T-helper 2 cell treated with Interferon-gamma antibody and Interleukin-4, amounts not matched to agents 5 μg/mL and 100 μg/mL, for 36 hours (primary cell): Measurements from ENCODE around the gene NBEA.

Experiments
- DNase-seq: peaks from one replicate; pipeline ENCODE4 v3.0.0; 2021; ENCODE audit warnings: low spot score
- H3K27ac Mint-ChIP-seq: one replicate; pipeline ENCODE4 v1.8.0; 2021; ENCODE audit warnings: mild to moderate bottlenecking, mixed read lengths
- H3K27me3 Mint-ChIP-seq: one replicate; pipeline ENCODE4 v1.8.0; 2021; ENCODE audit warnings: low read depth, mixed read lengths
- H3K36me3 Mint-ChIP-seq: one replicate; pipeline ENCODE4 v1.8.0; 2021; ENCODE audit warnings: low read depth, mixed read lengths
- H3K4me1 Mint-ChIP-seq: one replicate; pipeline ENCODE4 v1.8.0; 2021; ENCODE audit warnings: low read depth, mixed read lengths
- H3K4me3 Mint-ChIP-seq: one replicate; pipeline ENCODE4 v1.8.0; 2022; ENCODE audit warnings: mild to moderate bottlenecking, moderate library complexity, mixed read lengths
- H3K9me3 Mint-ChIP-seq: one replicate; pipeline ENCODE4 v1.8.0; 2021; ENCODE audit warnings: mixed read lengths

NBEA gene

DNA sequence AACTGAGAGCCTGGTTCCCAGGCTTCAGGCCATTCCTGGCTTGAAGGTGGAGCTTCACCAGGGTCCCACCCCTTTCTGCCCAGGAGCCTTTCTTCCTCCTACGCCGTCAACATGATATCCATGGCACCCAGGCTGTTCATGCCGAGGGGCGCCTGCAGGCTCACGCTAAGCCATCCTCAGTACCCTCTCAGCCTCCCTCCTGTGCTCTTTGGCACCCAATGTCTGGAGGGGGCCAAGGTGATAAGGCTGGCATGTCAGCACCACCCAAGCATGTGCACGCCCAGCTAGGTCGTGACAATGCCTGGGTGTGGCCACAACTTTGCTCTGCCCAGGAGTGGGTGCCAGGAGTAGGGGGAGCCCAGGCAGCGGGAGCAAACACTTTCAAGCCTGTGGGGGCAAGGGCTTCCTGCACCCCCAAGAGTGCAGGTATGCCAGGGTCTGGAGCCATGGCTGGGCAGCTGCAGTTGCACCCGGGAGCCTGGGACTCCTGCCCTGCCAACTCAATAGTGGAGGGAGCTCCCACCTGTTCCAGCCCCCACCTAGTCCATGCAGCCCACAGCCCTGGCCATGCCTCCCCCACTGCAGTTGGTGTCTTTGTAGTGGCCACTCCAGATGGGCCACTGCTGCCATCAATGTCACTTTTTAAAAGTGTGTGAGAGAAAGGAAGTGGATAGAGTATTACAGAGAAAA, 314.5 kb downstream of the NBEA start:
- H3K27me3 Mint-ChIP-seq = no peaks in the 10 kb centered on the region
- no peaks in the 10 kb centered on the region for H3K36me3 Mint-ChIP-seq
- no peaks in the 10 kb centered on the region for H3K4me1 Mint-ChIP-seq
- no peak overlapping the region for H3K27ac Mint-ChIP-seq
- no peak overlapping the region for H3K4me3 Mint-ChIP-seq
- no peak for DNase-seq
- H3K9me3 Mint-ChIP-seq = no peaks in the 10 kb centered on the region

DNA sequence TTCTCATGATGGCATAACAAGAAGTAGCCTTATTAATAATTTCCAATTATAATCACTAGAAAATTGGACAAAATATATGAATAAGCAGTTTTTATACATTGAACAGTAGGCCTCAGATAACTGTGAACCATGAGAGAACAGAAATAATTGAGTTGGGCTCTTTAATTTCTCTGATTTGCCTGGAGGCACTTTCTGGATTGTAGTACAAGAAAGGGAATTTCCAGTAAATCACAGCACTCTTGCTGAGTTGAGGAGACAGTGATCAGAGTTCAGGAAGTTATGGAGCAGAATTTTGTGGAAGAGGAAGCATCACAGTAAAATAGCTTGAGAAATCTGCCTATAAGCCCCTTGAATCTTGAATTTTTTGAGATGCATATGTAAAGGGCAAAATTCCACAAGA, 318.2 kb downstream of the NBEA start:
- Mint-ChIP-seq H3K4me3 (no peak overlapping the region), H3K4me1 (no peaks in the 10 kb centered on the region), H3K9me3 (peaks cover 4% of the 10 kb centered on the region), H3K27ac (no peak overlapping the region), H3K27me3 (no peaks in the 10 kb centered on the region), H3K36me3 (no peaks in the 10 kb centered on the region)
- no peak for DNase-seq

DNA sequence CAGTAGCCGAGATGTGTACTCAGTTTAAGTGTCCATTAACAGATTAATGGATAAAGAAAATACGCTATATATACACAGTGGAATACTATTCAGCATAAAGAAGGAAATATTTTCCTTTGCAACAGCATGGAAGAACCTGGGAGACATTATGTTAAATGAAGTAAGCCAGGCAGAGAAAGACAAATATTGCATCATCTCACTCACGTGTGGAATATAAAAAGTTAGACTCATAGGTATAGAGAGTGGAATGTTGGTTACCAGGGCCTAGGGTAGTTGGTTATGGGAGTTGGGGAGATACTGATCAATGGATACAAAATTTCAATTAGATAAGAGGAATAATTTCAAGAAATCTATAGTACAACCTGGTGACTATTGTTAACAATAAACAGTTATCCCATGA, 324.3 kb downstream of the NBEA start:
- Mint-ChIP-seq H3K4me3 (no peak overlapping the region), H3K27ac (no peak overlapping the region), H3K9me3 (peaks cover 15% of the 10 kb centered on the region), H3K27me3 (no peaks in the 10 kb centered on the region), H3K4me1 (no peaks in the 10 kb centered on the region), H3K36me3 (no peaks in the 10 kb centered on the region)
- no peak for DNase-seq

DNA sequence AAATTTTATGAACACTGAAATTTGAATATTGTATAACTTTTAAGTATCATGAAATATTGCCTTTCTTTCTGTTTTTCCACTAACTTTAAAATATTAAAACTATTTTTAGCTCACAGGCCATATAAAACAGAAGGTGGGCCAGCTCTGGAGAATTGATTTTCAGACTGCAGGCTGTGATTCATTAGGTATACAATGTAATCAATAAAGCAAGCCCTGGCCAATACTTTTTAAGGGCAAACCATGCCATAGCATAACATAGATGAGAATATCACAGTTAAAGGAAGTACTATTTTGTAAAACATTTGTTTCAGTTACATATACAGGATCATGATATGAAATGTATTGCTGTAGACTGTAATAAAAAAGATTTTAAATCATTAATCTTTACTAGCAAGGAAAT, 336.8 kb downstream of the NBEA start:
- no peak for DNase-seq
- no peaks in the 10 kb centered on the region for H3K27me3 Mint-ChIP-seq
- no peak overlapping the region for H3K4me3 Mint-ChIP-seq
- no peaks in the 10 kb centered on the region for H3K9me3 Mint-ChIP-seq
- H3K4me1 Mint-ChIP-seq = no peaks in the 10 kb centered on the region
- H3K36me3 Mint-ChIP-seq = no peaks in the 10 kb centered on the region
- H3K27ac Mint-ChIP-seq = no peak overlapping the region

DNA sequence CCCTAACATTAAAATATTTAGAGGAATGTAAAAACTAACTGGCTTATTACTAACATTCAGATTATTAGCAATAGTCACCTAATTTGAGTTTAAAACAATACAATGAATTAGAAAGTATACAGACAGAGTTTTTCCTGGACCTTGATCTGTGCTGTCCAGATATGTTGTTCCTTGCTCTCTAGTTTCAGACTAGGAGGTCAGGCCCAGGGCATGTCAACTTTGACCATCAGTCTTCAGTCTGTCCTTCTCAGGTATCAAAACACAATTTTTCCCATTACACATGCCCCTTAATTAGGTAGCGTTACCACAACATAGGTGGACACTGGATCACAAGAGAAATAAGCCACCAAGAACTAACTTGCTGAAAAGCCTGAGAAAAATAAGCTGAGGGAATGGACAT, 337.4 kb downstream of the NBEA start:
- Mint-ChIP-seq H3K4me1 (no peaks in the 10 kb centered on the region), H3K36me3 (no peaks in the 10 kb centered on the region), H3K27me3 (no peaks in the 10 kb centered on the region), H3K9me3 (no peaks in the 10 kb centered on the region), H3K27ac (no peak overlapping the region), H3K4me3 (no peak overlapping the region)
- DNase-seq = no peak

DNA sequence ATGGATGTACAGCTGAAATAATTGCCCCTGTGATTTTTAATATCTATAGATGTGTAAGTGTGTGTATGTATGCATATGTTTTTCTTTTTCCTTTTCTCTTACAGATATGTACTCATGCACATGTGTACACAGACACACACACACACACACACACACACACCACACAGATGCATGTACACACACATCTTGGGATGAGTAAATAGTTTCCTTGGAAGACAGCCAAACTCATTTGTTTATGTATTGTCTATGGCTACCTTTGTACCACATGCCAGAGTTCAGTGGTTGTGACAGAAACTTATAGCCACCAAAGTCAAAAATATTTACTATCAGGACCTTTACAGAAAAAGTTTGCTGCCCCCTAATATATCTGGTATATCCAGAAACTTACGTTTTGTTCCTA, 341.8 kb downstream of the NBEA start:
- Mint-ChIP-seq H3K36me3 (no peaks in the 10 kb centered on the region), H3K27ac (no peak overlapping the region), H3K4me3 (no peak overlapping the region), H3K9me3 (no peaks in the 10 kb centered on the region), H3K4me1 (no peaks in the 10 kb centered on the region), H3K27me3 (no peaks in the 10 kb centered on the region)
- no peak for DNase-seq

DNA sequence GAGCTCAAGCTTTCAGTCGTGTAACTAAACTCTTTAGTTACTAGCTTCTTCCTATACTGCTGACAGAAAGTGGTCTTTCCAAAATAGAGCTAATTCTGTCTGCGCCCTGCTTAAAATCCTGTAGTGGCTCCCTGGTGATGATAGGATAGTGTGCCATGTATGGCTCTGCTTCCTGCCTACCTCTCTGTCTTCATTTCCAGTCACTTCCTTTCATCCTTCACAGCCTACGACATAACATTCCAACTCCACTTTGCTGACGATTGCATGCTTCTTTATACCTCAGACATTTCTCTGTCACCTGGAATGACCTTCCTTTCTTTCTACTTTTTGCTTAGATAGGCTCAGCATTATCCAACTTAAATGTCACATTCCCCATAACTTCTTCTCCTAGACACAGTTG, 343.6 kb downstream of the NBEA start:
- no peaks in the 10 kb centered on the region for H3K27me3 Mint-ChIP-seq
- H3K9me3 Mint-ChIP-seq = no peaks in the 10 kb centered on the region
- no peak overlapping the region for H3K4me3 Mint-ChIP-seq
- H3K4me1 Mint-ChIP-seq = no peaks in the 10 kb centered on the region
- H3K36me3 Mint-ChIP-seq = no peaks in the 10 kb centered on the region
- no peak for DNase-seq
- H3K27ac Mint-ChIP-seq = no peak overlapping the region

DNA sequence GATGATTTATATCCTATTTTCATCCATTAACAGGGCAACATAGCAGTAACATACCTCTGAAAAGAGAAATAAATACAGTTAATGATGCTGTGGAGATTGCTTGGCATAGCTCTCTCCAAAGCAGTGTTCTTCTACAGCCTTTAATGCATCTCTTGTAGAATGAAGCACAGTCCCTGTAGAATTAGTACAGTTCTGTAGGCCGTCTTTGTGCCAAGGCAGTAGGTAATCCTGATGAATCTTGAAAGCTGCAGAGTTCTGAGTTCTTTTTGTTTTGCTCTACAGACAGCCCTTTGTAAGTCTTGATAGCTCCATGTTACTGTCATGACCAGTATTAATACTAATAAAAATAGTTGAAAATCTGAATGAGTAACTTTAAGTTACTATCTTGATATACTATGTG, 350.3 kb downstream of the NBEA start:
- Mint-ChIP-seq H3K36me3 (no peaks in the 10 kb centered on the region), H3K27ac (no peak overlapping the region), H3K9me3 (no peaks in the 10 kb centered on the region), H3K27me3 (no peaks in the 10 kb centered on the region), H3K4me1 (no peaks in the 10 kb centered on the region), H3K4me3 (no peak overlapping the region)
- DNase-seq = no peak

DNA sequence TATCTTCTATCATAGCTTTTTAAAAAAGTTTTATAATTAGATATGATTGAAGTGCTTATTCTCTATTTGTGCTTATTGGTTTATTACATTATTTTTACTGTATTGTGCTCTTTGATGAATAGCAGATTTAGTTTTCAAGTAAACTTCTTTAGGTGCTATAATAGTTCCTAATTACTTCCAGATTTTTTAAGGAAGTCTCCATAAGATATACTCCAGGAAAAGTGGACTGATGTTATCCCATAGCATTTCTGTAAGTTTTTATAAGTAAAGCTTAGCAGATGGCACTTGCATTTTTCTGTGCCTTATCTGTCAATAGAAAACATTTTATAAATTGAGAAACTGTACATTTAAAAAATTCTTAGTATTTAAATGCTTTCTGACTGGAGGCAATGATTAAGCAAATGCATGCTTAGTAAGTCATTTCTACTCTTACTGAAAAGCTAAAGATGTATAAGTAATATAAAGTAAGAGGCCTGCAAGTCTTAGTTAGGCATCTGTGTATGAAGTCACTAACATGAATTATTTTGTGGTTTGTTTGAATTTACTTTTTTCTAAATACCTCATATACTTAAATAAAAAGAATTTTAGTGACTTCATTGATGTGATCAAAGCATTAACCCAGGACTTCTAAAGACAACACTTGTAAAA, 351.6 kb downstream of the NBEA start:
- Mint-ChIP-seq H3K4me1 (no peaks in the 10 kb centered on the region), H3K4me3 (no peak overlapping the region)

DNA sequence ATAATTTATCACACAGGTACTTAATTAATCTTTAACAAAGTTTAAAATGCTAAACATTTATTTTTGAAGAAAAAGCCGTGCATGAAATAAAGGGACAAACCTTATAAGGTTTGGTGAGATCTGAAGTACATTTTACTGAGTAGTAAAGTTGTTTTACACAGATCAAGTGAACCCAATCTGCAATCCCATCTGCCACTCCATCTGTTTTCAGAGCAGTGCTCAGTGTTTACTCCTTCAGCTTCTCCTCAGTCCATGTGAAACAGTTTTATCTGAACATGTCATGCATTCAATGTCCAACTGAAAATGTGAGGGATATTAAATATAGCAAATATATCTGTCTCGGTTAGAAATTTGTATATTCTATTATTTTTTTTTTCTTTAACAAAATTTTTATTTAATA, 367.6 kb downstream of the NBEA start:
- DNase-seq = no peak
- H3K27ac Mint-ChIP-seq = no peak overlapping the region
- no peaks in the 10 kb centered on the region for H3K4me1 Mint-ChIP-seq
- H3K27me3 Mint-ChIP-seq = no peaks in the 10 kb centered on the region
- no peaks in the 10 kb centered on the region for H3K9me3 Mint-ChIP-seq
- H3K36me3 Mint-ChIP-seq = no peaks in the 10 kb centered on the region
- H3K4me3 Mint-ChIP-seq = no peak overlapping the region

More for the DNA sequence above, 351.6 kb downstream of the NBEA start:
- Mint-ChIP-seq H3K36me3 (no peaks in the 10 kb centered on the region), H3K9me3 (no peaks in the 10 kb centered on the region), H3K27ac (no peak overlapping the region), H3K27me3 (no peaks in the 10 kb centered on the region)
- DNase-seq = no peak

DNA sequence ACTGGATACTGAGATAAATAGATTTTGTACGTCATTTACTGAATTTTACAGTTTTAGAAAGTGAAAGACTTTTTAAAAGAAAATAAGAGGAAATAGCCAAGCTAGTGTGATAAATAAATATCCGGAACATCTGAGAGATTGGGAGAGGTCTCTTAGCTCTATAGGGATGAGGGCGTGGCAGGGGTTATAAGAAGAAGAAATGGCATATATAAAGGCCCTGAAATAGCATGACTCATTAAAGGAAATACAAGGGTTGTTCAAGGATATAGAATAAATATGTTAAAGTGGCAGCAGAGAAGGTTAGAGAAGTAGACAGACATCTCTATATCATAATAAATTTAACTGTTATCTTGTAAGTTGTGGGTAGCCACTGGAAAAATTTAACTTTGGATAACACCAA, 390.1 kb downstream of the NBEA start:
- H3K36me3 Mint-ChIP-seq = no peaks in the 10 kb centered on the region
- no peaks in the 10 kb centered on the region for H3K4me1 Mint-ChIP-seq
- H3K9me3 Mint-ChIP-seq = peaks cover 18% of the 10 kb centered on the region
- no peak overlapping the region for H3K4me3 Mint-ChIP-seq
- DNase-seq = no peak
- H3K27ac Mint-ChIP-seq = no peak overlapping the region
- no peaks in the 10 kb centered on the region for H3K27me3 Mint-ChIP-seq

DNA sequence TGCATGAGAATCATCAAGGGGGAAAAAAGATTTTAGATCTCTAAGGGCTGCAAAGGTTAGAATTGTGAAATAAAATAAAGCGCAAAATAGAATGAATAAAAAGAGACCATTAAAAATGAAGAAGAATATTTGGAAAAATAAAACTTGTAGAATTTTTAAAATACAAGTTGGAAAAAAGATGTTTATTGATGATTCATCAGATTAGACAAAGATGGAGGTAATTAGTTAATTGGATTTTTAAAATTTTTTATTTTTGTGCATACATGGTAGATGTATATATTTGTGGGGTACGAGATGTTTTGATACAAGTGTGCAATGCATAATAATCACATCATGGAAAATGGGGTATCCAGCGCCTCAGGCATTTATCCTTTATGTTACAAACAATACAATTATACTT, 391.1 kb downstream of the NBEA start:
- H3K27me3 Mint-ChIP-seq = no peaks in the 10 kb centered on the region
- no peaks in the 10 kb centered on the region for H3K36me3 Mint-ChIP-seq
- peaks cover 20% of the 10 kb centered on the region for H3K9me3 Mint-ChIP-seq
- DNase-seq = no peak
- H3K27ac Mint-ChIP-seq = no peak overlapping the region
- no peaks in the 10 kb centered on the region for H3K4me1 Mint-ChIP-seq
- no peak overlapping the region for H3K4me3 Mint-ChIP-seq

DNA sequence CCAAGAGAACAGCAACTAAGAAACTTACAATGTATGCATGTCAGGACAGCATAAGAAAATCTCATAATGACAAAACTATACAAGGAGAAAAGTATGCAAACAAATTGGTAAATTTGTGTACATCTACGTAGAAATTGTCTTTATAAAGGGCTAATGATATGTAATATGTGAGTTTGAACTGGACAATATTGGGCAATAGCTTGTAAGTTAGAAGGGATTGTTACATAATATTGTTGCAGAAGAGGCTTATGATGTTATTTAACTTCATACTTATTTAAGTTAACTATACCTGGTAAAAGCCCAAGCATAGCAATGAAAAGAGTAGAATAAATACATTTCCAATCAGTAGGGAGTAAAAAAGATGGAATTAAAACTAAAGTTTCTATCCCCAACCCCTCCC, 400.4 kb downstream of the NBEA start:
- no peak overlapping the region for H3K27ac Mint-ChIP-seq
- H3K27me3 Mint-ChIP-seq = no peaks in the 10 kb centered on the region
- peaks cover 12% of the 10 kb centered on the region for H3K9me3 Mint-ChIP-seq
- no peak for DNase-seq
- no peaks in the 10 kb centered on the region for H3K4me1 Mint-ChIP-seq
- no peak overlapping the region for H3K4me3 Mint-ChIP-seq
- no peaks in the 10 kb centered on the region for H3K36me3 Mint-ChIP-seq

DNA sequence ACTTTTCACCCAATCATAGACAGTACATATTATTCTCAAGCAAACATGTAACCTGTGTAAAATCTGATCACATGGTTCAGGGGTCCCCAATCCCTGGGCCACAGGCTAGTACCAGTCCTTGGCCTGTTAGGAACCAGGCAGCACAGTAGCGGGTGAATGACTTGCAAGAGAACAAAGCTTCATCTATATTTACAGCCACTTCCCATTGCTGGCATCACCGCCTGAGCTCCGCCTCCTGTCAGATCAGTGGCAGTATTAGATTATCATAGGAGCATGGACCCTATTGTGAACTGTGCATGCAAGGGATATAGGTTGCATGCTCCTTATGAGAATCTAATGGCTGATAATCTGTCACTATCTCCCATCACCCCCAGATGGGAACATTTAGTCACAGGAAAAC, 401.3 kb downstream of the NBEA start:
- Mint-ChIP-seq H3K4me1 (no peaks in the 10 kb centered on the region), H3K27me3 (no peaks in the 10 kb centered on the region), H3K4me3 (no peak overlapping the region), H3K36me3 (no peaks in the 10 kb centered on the region), H3K27ac (no peak overlapping the region), H3K9me3 (peaks cover 5% of the 10 kb centered on the region)
- DNase-seq = no peak

DNA sequence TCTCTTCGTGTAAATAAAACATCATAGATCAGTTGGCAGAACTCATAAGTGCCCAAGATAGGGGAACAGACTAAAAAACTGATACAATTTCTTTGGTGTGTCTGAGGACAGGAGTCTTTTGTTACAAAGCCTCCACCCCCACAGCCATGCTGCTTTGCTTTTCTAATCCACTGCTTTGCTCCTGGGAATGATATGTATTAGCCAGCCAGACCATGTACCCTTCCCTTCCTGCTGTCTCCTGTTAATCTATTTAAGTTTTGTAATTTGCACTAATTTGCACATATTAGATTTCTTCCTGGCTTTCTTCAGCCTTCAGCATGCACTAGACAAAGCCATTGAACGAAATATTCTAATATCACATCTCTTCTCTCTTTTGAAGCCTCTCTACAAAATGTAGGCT, 403.9 kb downstream of the NBEA start:
- Mint-ChIP-seq H3K36me3 (no peaks in the 10 kb centered on the region), H3K4me1 (no peaks in the 10 kb centered on the region), H3K27ac (no peak overlapping the region), H3K27me3 (no peaks in the 10 kb centered on the region), H3K9me3 (no peaks in the 10 kb centered on the region), H3K4me3 (no peak overlapping the region)
- no peak for DNase-seq
